ENCODE data around the gene F3.

DNA sequence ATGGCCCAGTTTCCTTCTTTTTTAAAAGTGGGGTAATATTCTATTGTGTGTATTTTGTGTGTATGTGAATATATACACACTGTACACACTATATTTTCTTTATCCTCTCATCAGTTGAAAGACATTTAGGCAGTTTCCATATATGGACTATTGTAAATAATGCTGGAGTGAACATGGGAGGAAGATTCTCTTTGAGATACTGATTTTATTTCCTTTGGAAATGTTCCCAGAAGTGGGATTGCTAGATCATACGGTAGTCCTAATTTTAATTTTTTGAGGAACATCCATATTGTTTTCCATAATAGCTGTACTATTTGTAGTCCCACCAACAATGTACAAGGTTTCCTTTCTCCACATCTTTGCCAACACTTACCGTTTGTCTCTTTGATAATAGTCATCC is 51.0 kb downstream of the F3 start:
- TF ChIP-seq YY1 (IDR thresholded peaks at IDR 0.05; ENCODE audit: extremely low read depth, insufficient replicate concordance, low read depth, low read length): no peak
- TF ChIP-seq, protein P1, sequence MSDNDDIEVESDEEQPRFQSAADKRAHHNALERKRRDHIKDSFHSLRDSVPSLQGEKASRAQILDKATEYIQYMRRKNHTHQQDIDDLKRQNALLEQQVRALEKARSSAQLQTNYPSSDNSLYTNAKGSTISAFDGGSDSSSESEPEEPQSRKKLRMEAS (IDR thresholded peaks at IDR 0.05): no peak
- no peak for TF ChIP-seq RAD21 (IDR thresholded peaks at IDR 0.05; ENCODE audit: low read depth)
- TF ChIP-seq JUND (IDR thresholded peaks at IDR 0.05): no peak

Measured in HCT116 (cell line).